HepG2 (cell line): ENCODE data around the gene PIGZ. TPM values are rescaled to one million over a fixed set of nuclear protein-coding genes. Genes with fewer than 3 reads are reported as not detected.
A peak's percentile ranks its signal among the peaks of the same experiment; 100 is the strongest.

Experiments
- AGO1 ChIP-seq: fragments of 200-400 bp; formaldehyde crosslinking; IDR thresholded peaks from 2 replicates; pipeline ENCODE4 v1.6.1; 2017; ENCODE audit warnings: mild to moderate bottlenecking, low read depth, low read length, moderate library complexity; ENCODE audit not compliant: poor library complexity, severe bottlenecking
- AHR ChIP-seq: IDR thresholded peaks from 2 replicates; pipeline ENCODE4 v1.6.1; 2018; ENCODE audit warnings: missing genetic modification reagents, missing compliant biosample characterization
- ATF1 ChIP-seq: IDR thresholded peaks from 2 replicates; pipeline ENCODE4 v1.6.1; 2016; ENCODE audit warnings: mild to moderate bottlenecking, control low read depth
- MIER2 ChIP-seq: IDR thresholded peaks from 2 replicates; pipeline ENCODE4 v1.6.1; 2016; ENCODE audit warnings: missing biosample characterization, missing genetic modification reagents
- ZBTB40 ChIP-seq, 2 experiments: fragments of 450-650 bp in 1 of 2; sonication (generic) in 1 of 2; formaldehyde crosslinking in 1 of 2; IDR thresholded peaks; 2 replicates each; pipeline versions ENCODE4 v1.6.1 to v1.8.0; 2016 to 2022; ENCODE audit warnings: antibody characterized with exemption in 1 of 2, mild to moderate bottlenecking in 1 of 2, missing genetic modification reagents in 1 of 2
- ZHX2 ChIP-seq, 2 experiments: sonication (generic) in 1 of 2; formaldehyde crosslinking in 1 of 2; IDR thresholded peaks; 2 replicates each; pipeline versions ENCODE4 v1.6.1 to v1.9.0; 2014 to 2022; ENCODE audit warnings: antibody characterized with exemption in 1 of 2, borderline replicate concordance in 1 of 2, inconsistent platforms in 1 of 2, low read depth in 1 of 2, missing genetic modification reagents in 1 of 2
- ZNF530 ChIP-seq: sonication (generic); formaldehyde crosslinking; IDR thresholded peaks from 2 replicates; pipeline ENCODE4 v1.5.0; 2020; ENCODE audit warnings: low read depth, mild to moderate bottlenecking, missing genetic modification reagents
- ZNF740 ChIP-seq: sonication (generic); formaldehyde crosslinking; IDR thresholded peaks from 2 replicates; pipeline ENCODE4 v1.4.0; 2020; ENCODE audit warnings: missing genetic modification reagents
- polyA plus RNA-seq, 8 experiments: library from polyadenylated mRNA; depleted of rRNA in 3 of 8; stranded (reverse) in 7 of 8; unstranded in 1 of 8; fragments of >200 nt; fragmentation: Illumina TruSeq in 4 of 8; extraction: Trizol in 4 of 8; gene quantifications; 2 replicates each; pipeline versions ENCODE4 v1.2.1 to v1.2.3, GENCODE V29; 2011 to 2016; ENCODE audit warnings: low read depth in 4 of 8, missing spikeins in 1 of 8, mixed read lengths in 1 of 8; ENCODE audit not compliant: insufficient read depth in 1 of 8
- total RNA-seq, 5 experiments: library from RNA; depleted of rRNA; stranded (reverse); fragments of >200 nt; fragmentation: Illumina TruSeq; extraction: Trizol; gene quantifications; 2 replicates each; pipeline ENCODE4 v1.2.3, GENCODE V29; 2016; ENCODE audit warnings: low read depth in 1 of 5

Gene PIGZ
- total and polyA plus RNA-seq, 2 of the 13 experiments (the other 11 are each of a cell fraction or from before 2014, with no cell fraction given): 4.7 to 60.5 TPM

GRCh38 chr3:196942226-196942914 is 26.3 kb downstream of the PIGZ start, which contains the start of gene NCBP2 (continued):
- TF ChIP-seq ZBTB40 (IDR thresholded peaks at IDR 0.05) (peak; percentile 66), ZBTB40 (CRISPR knock-in tag; IDR thresholded peaks at IDR 0.05) (no peak; the same call in 1 of the 2 replicates), AGO1 (peak; percentile 48), ZNF530 (CRISPR knock-in tag) (no peak), ZHX2 (IDR thresholded peaks at IDR 0.05; ENCODE audit: low read depth) (peak; percentile 95), ZHX2 (CRISPR knock-in tag; IDR thresholded peaks at IDR 0.05; ENCODE audit: borderline replicate concordance) (peak; percentile 2; the same call in 1 of the 2 replicates), ATF1 (CRISPR knock-in tag) (peak; percentile 98), AHR (CRISPR knock-in tag) (peak; percentile 33; the same call in 1 of the 2 replicates), MIER2 (CRISPR knock-in tag) (peak; percentile 76; the same call in 1 of the 2 replicates), ZNF740 (0 out of 2 replicates have a peak, but pooled peaks have one; percentile 9)
